ENCODE data around the gene KCNG2.

The KCNG2 gene

DNA sequence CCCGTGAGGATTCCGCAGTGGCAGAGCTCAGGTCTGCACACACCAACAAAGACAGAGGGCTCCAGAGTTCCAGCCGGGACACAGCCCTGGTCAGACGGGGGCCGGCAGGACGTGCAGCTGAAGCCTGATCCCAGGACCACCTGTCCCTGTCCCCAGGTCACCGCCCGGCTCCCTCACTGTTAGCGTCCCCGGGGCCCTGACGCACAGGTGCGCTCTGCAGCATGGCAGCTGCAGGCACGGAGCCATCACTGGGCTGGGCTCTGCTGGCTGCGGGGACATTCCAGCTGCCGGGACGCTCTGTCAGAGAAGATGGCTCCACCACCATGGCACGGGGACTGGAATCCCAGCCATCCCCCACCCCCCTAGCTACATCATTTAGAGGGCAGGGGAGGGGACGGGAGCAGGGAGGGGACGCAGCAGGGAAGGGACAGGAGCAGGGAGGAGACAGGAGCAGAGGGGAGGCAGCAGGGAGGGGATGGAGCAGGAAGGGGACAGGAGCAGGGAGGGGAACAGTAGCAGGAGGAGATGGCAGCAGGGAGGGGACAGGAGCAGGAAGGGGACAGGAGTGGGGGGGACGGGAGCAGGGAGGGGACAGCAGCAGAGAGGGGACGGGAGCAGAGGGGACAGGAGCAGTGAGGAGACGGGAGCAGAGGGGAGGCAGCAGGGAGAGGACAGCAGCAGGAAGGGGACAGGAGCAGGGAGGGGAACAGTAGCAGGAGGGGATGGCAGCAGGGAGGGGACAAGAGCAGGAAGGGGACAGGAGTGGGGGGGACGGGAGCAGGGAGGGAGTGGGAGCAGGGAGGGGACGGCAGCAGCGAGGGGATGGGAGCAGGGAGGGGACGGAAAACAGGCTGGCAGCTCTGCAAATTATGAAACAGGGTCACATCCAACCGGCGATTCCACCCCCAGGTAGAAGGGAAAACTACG, 113.9 kb downstream of the KCNG2 start:
- no peak for DNase-seq (ENCODE audit: low read depth)

DNA sequence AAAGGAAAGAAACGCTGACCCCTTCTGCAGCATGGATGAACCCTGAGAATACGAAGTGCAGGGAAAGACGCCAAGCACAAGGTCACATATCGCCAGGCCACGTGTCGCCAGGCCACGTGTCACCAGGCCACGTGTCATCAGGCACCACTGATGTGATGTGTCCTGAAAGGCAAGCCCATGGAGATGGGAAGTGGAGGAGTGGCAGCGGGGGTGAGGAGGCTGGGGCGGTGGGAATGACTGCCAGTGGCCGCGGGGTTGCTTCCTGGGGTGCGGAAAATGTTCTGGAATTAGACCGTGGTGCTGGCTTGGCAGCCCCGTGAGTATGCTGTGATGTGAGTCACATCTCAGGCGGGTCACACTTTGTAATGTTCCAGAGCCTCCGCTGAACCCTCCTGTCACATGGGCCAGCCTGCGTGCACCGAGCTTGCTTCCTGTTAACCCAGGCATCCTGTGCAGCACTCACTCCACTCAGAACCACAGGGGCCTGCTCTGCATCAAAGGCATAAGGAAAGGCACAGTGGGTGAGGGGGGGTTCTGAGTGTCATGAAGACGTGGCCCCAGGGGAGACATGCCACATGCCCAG, 114.8 kb downstream of the KCNG2 start:
- DNase-seq (ENCODE audit: low read depth), result no peak

DNA sequence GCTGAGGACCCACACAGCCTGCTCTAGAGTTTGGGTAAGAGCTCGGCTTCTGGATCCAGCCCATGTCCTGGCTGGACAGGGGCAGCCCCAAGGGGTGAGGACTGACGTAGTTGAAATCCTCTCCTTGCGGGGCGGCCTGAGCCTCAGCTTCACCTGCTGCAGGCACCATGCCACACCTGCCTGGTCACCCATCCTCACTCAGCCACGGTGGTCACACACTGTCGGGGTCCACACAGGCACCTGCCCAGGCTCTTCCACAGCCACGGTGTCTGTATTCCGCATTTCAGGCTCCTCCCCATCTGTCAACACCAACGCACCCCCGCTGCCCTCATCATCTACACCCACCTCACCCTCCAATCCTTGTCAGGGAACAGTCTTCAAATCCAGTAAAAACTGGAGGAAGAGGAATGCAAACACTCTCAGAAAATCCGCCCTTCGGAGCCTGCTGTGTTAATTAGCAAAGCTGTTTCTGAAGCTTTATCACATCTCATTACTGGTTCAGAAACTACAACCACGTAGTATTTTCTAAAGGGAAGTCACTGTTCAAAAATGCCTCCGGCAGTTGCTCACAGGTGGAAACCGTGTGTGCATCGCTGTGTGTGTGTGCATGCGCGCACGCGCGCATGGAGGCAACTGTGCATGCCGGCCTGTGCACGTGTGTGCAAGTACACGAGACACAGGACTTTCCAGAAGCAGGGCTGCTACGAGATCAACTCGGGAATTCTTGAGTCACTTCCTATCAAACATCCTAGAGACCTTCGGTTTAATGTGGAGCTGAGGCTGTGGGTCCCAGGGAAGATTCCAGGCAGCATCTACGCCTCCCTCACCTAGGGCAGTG, 115.5 kb downstream of the KCNG2 start:
- no peak for DNase-seq (ENCODE audit: low read depth)

DNA sequence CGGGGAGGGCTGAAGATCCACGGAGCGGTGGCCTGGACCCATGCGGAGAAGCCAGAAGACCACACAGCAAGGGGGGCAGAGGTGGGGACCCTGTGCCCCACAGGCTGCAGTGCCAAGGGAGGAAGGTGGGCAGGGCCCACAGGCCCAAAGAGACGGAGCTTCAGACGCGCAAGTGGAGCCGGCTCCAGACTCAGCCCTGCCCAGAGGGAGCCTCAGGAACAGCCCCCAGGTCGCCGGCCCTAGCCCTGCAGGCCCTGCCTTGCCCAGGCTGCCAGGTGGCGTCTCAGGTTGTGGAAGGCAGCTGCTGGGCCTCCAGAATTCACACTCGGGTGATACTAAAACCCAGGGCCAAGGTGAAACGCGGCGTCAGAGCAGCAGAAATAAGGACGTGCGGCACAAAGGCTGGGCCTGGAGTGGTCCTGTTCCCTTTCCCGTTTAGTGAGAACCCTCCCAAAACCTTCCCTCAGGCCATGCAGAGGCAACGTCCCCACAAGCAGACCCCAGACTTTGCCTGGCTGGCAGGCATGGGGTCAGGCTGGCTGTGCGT, 116.9 kb downstream of the KCNG2 start:
- DNase-seq (ENCODE audit: low read depth), result no peak

DNA sequence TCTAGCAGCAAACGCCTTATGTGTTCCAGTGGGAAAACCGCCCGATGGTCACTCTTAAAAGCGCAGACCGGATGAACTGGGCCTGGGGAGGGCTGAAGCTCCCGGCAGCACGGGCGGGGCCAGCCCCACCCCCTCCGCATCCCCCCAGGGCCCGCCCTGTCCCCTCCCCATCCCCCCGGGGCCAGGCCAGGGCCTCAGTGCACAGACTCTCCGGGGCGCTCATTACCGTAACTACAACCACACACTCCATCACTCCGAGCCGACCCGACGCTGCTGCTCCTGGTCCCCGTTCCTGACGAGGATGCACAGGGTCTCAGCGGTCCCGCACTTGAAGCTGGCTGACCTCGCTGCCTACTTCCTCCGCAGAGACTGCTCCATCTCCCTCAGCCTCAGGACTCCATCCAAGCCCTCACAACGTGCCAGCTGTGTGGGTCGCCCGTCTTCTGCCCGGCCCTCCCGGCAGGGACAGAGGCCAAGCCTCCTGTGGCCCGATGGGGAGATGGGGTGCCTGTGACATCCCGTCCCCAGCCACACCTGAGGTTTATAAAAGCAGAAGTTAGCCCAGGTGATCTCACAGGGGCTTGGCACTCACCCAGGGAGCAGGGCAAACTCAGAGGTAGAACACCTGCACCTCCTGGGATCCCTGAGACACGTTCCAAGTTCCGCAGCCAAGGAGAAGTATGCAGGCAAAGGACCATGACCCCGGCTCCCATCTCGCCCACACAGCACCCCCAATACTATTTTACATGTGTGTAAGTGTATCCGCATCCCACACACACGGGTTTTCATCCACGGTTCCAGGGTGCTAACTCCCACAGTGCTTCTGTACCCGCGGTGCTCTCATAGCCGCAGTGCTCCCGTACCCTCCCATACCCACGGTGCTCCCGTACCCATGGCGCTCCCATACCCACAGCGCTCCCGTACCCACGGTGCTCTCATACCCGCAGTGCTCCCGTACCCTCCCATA, 117.7 kb downstream of the KCNG2 start:
- DNase-seq (ENCODE audit: low read depth), result no peak

DNA sequence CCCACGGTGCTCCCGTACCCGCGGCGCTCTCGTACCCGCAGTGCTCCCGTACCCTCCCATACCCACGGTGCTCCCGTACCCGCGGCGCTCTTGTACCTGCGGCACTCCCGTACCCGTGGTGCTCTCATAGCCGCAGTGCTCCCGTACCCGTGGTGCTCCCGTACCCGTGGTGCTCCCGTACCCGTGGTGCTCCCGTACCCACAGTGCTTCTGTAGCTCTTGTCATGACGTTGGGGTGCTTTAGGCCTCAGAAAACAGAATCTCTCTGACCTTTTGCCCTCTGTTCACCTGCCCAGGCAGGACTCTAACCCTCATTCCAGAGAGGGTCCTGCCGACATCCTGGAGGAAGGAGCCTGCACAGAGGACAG, 118.4 kb downstream of the KCNG2 start:
- DNase-seq (ENCODE audit: low read depth), result no peak

DNA sequence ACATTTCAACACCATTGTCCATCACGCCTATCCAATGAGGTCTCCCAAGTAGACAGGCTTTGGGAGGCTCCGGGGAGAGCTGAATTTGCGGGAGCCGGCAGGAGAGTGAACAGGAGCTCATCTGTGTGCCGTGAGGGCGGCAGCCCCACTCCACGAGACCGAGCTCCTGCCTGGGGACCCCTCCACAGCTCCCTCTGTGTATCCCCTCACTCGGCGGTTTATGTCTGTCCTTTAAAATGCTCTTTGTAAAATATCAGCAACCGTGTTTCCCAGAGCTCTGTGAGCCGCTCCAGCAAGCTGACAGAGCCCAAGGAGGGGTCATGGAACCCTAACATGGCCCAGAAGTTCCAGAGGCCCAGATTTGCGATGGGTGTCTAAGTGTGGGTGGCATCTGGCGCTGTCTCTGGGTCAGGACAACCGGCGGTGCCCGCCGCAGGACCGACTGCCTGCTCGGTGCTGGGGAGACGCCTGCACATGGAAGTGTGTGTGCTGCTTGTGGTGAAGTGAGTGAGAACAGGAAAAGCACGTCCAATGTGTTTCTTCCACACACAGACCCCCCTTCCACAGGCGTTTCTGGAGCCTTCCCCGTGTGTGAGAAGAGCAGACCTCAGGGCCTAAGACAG, 118.9 kb downstream of the KCNG2 start:
- DNase-seq (ENCODE audit: low read depth), result no peak

DNA sequence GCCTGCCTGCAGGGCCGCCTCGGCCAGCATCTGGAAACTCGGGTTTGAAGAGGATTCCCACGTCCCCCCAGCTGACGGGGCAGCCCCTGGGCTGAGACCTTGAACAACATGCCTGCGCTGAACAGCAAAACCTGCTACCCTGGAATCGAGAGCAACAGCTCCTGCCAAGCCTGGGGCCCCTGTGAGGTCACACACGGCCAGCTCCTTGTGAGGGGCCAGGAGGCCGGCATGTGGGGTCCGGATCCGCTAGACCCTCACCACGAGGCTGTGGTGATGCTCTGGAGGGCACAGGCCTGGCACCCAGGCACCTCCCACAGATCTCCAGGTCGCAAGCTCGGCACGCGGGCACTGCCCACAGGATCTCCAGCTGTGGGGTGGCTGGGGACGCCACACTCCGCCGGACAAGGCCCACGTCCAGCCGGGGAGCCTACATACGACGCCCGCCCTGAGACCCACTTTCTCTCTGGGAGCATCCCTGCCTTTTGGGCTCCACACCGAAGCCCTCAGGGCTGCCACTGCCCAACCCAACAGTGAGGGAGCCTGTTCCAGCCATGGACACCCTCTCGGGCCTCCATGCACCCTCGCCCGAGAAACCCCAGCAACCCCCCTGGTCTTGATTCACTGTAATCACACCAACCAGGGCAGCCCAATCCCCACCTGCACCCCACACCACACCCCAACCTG, 119.6 kb downstream of the KCNG2 start:
- no peak for DNase-seq (ENCODE audit: low read depth)

DNA sequence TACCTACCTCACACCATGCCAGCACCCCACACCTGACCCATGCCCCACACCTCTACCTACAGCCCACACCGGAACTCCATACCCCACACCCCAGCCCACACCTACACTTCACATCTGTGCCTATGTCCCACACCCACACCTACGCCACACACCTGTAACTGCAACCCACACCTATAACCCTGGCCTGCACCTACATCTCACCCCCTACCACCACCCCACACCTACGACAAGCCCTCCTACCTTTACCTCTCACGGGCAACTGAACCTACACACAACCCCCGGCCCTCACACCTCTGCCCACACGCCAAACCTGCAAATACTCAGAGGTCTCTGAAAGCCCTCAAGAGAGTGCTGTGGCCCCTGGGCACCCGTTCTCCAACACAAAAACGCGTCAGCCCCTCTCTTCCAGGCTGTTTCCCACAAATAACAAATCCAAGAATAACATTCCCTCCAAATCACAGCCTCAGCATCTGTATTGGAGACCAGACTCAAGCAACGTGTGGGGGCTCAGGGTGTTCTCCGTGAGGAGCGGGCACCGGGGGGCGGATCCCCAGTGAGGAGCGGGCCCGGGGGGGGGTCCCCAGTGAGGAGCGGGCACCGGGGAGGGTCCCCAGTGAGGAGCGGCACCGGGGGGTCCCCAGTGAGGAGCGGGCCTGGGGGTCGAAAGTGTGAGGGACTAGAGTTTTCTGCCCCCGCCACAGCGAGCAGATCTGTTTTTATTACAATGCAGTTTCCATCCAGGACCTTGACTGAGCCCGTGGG, 120.3 kb downstream of the KCNG2 start:
- DNase-seq (ENCODE audit: low read depth), result no peak

DNA sequence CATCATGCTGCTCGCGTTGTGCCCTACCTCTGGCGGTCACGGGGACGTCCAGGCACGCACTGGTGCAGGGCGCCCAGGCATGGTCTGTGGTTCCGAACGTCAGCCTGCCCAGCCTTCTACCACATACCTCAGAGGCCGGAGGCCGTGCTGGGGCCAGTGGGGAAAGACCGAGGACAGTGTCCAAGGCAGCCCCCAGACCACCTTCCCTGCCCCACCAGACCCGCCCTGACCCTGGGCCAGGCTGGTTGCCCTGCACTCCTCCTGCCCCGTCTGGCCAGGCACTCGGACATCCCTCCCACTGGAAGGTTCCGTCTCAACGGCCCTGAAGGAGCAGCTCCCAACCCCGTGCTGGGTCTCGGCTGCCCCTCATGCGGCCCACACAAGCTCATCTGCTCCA, 120.9 kb downstream of the KCNG2 start:
- no peak for DNase-seq (ENCODE audit: low read depth)

DNA sequence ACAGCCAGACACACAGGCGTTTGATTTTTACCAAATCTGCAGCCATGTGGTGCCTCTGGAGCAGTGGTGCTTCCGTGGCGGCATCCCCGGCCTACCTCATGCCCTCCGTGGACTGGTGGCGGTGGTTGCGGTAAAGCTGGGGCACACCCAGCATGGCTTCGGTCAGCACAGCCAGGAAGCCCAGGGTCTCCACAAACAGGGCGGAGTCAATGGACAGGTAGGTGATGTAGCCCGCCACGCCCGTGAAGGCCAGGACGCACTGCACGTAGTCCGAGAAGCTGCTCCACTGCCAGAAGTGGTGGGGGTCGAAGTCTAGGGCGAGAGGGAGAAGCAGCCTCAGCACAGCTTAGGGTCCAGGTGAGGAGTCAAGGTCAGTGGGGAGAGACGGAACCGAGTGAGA, 121.4 kb downstream of the KCNG2 start:
- no peak for DNase-seq (ENCODE audit: low read depth)

DNA sequence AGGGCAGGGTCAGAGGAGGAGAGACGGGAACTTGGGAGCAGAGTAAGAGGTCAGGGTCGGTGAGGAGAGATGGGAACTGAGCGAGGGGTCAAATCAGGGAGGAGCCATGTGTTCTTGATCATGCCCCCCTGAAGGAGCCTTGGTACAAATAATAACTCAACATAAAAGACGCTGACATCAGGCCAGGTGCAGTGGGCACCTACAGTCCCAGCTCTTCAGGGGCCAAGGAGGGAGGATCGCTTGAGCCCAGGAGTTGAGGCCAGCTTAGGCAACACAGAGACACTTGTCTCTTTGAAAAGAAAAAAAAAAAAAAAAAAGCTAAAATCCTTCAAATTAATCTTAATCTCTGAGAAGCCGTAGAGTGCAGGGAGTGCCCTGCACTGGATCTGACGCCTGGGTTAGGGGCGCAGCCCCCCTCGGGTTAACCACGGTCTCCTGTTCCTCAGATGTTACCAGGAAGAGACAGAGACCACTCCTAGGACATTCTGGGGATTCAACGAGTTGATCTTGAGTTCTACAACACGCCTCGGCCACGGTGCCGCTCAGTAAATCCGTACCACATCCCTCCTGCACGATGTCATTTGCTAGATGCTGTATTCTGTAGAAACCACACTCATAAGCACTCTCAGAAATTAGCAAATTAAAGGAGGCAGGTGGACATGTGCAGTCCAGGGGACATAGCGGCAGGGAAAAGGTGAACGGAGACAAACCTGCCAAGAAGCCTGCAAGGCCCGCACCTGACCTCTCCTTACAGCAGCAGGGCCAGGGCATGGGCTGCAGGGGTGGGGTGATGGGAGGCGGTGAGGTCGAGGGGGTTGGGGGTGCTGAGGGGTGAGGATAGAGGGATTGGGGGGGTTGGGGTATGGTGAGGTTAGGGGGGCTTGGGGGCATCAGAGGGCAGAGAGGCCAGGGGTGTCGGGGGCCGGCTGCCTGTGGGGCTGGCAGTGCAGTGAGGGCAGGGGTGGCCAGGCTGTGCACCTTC, 124.5 kb downstream of the KCNG2 start:
- DNase-seq (ENCODE audit: low read depth), result no peak

DNA sequence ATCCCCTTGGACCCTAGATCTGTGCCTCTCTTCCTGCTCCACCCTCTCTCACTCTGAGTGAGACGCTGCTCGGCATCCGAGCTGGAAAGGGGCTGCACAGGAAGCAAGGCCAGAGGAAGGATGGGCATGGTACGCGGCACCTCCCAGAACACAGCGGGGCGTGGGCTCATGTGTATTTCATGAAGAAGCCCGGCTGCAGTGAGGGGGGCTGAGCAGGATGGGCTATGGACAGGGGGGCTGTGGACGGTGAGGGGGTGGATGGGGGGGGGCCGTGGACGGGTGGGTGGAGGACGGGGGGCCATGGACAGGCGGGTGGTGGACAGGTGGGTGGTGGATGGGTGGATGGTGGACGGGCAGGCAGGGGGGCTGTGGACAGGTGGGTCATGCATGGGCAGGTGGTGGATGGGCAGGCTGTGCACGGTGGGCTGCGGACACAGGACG, 125.3 kb downstream of the KCNG2 start:
- DNase-seq (ENCODE audit: low read depth), result no peak

DNA sequence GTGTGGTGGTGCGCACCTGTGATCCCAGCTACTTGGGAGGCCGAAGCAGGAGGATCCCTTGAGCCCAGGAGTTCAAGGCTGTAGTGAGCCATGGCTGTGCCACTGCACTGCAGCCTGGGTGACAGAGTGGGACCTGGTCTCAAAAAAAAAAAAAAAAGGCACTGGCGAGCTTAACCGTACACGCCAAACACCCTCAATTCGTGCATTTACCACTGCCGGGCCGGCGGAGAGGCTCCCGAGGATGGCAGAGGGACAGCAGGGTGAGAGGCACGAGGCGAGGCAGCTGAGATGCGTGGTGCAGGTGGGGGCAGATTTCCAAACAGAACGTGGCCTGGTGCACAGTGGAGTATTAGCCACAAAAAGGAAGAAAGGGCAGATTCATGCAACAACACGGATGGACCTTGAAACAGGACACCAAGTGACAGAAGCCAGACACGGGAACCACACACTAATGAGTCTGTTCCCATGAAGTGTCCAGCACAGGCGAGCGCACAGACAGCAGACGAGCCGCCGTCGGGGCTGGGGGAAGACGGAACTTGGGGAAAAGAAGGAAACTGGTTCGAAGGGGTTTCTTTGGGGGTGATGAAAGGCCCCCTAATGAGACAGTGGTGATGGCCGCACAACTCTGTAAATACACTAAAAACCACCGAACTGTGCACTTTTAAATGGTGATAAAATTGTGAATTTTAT, 126.3 kb downstream of the KCNG2 start:
- no peak for DNase-seq (ENCODE audit: low read depth)

DNA sequence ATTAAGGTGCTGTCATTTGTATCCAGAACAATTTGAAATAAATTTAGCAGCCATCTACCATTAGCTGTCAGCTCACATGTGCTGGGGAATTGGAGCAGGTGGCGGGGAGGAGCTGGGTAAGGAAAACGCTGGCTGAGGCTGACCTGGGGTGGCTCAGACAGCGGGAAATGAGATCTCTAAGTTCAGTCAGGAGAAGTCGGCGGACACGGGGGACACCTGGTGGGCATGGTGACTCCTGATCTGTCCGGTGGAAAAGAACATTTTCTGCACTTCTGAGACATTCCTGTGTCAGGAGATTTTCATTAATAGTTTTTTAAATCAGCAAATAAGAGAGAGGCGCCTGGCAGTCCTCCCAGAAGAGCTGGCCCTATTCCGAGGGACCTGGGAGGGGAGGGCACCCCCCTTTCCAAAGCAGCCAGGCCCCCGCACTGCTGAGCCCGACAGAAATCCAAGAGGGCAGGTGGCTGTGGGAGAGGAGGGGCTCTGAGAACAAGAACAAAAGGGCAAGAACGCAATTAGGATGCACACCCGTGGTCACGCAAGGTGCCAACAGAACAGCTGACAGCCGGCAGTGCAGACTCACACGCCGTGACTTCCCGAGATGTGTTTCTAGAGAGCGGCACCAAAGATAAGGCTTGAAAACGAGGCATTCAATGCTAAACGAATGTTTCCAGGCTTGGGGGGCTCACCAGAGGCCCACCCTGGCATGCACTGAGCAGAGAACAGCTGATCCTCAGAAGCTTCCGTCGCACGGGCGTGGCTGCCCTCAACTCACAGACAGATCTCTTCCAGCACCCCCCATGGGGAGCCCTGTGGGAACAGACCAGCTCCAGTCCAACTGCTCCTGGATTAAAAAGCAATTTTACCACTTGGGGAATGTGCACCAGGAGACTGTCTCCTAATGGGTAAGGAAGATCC, 127.3 kb downstream of the KCNG2 start:
- DNase-seq (ENCODE audit: low read depth), result no peak

DNA sequence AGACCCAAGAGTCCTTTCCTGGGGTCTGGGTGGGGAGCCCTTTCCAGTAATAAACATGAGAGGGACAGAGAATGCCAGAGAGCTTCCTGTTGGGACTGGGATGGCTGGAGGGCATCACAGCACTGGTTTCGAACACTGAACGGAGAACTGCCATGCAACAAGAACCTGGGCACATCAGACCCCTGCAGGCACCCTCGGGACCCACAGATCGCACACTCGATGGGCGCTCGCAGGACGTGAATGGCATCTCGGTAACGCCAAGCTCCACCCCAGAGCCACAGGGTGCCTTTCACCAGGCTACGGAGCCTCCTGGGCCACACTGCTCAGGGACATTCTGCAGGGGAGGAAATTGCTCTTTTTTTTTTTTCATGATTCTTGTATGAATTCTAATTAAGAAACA, 128.6 kb downstream of the KCNG2 start:
- DNase-seq (ENCODE audit: low read depth), result no peak
